C4-2B (cell line): ENCODE measurements around the gene LSM3.

ENCODE experiments used
- CTCF ChIP-seq: fragments of 450-650 bp; conservative IDR thresholded peaks from 2 replicates; pipeline ENCODE4 v1.5.1; 2017; ENCODE audit warnings: mild to moderate bottlenecking
- ZFX ChIP-seq: fragments of 450-650 bp; IDR thresholded peaks from 2 replicates; pipeline ENCODE4 v1.6.1; 2017

GRCh38 chr3:14170531-14171159 lies 8.0 kb upstream of the LSM3 start:
- TF ChIP-seq CTCF (no peak), ZFX (no peak)
